Breast epithelium (tissue), 3 donors: ENCODE results near the gene ITGAE.

Source experiments
- CTCF ChIP-seq, 3 donors: fragments of 450-650 bp; IDR thresholded peaks; one replicate each; pipeline ENCODE4 v1.5.1; 2016 to 2017; ENCODE audit warnings: antibody characterized with exemption in 3 of 3, mild to moderate bottlenecking in 3 of 3, moderate library complexity in 3 of 3
- POLR2A ChIP-seq: fragments of 450-650 bp; IDR thresholded peaks from one replicate; pipeline ENCODE4 v1.6.1; 2016; ENCODE audit warnings: antibody characterized with exemption, mild to moderate bottlenecking, moderate library complexity

GRCh38 chr17:3799181-3799945 lies 1.6 kb downstream of the ITGAE start:
- TF ChIP-seq CTCF (IDR thresholded peaks at IDR 0.05) (no peak), POLR2A (no peak)
